Peyer's patch (tissue), 4 donors: ENCODE data around the gene TRIM52. TPM values are rescaled to one million over a fixed set of nuclear protein-coding genes. Genes with fewer than 3 reads are reported as not detected.

Source experiments
- DNase-seq, 3 donors: peaks; one replicate each; pipeline ENCODE4 v3.0.0-alpha.2; 2017 to 2019
- H3K27ac ChIP-seq, 4 donors: fragments of 200-600 bp; sonication (generic); one replicate each; pipeline ENCODE4 v1.5.1; 2016 to 2019
- H3K27me3 ChIP-seq, 2 donors: fragments of 200-600 bp; sonication (generic); one replicate each; pipeline ENCODE4 v1.5.1; 2019
- H3K36me3 ChIP-seq, 3 donors: fragments of 200-600 bp; sonication (generic); one replicate each; pipeline ENCODE4 v1.5.1; 2016 to 2019
- H3K4me1 ChIP-seq, 4 donors: fragments of 200-600 bp; sonication (generic); one replicate each; pipeline ENCODE4 v1.5.1; 2016 to 2019
- H3K4me3 ChIP-seq, 4 donors: fragments of 200-600 bp; sonication (generic); 1 replicate in 3 of 4; 2 replicates in 1 of 4; pipeline ENCODE4 v1.5.1; 2016 to 2019; ENCODE audit warnings: mild to moderate bottlenecking in 1 of 4
- H3K9me3 ChIP-seq, 4 donors: fragments of 200-600 bp; sonication (generic); one replicate each; pipeline ENCODE4 v1.5.1; 2016 to 2019; ENCODE audit warnings: mild to moderate bottlenecking in 1 of 4
- POLR2A ChIP-seq, 2 donors: fragments of 450-650 bp; IDR thresholded peaks; one replicate each; pipeline ENCODE4 v1.5.1; 2017; ENCODE audit warnings: antibody characterized with exemption in 2 of 2, mild to moderate bottlenecking in 2 of 2, moderate library complexity in 2 of 2
- total RNA-seq, 4 donors: library from RNA; depleted of rRNA; stranded (reverse); fragments of >200 nt; gene quantifications; one replicate each; pipeline ENCODE4 v1.1.0, GENCODE V29; 2016
- TF ChIP-seq, protein P1 (sequence below), 6 experiments: fragments of 450-650 bp in 4 of 6; fragments of 200-600 bp in 2 of 6; sonication (generic) in 1 of 6; IDR thresholded peaks; one replicate each; pipeline ENCODE4 v1.5.1; 2017 to 2019; ENCODE audit warnings: antibody characterized with exemption in 6 of 6, mild to moderate bottlenecking in 3 of 6, moderate library complexity in 1 of 6

Gene TRIM52
- total RNA-seq, 4 donors from 2014 or later: 15.6 to 23.1 (median 20.3) TPM

DNA sequence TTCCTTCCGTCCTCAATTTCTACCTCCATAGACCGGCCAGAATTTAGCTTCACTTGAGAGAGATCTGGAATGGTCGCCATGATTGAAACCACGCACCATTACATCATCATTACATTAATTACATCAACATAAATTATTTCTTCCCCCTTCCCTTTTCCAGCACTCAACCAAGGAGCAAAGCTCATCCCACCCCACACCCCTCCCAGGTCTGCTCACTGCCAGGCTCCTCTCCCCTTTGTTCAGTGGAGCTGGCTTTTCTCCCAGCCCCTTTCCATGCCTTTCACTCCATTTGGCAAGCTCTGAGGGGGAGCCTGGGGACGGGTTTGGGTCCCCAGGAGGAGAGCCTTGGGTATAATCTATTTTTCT, 25.6 kb downstream of the TRIM52 start:
- TF ChIP-seq, protein P1, sequence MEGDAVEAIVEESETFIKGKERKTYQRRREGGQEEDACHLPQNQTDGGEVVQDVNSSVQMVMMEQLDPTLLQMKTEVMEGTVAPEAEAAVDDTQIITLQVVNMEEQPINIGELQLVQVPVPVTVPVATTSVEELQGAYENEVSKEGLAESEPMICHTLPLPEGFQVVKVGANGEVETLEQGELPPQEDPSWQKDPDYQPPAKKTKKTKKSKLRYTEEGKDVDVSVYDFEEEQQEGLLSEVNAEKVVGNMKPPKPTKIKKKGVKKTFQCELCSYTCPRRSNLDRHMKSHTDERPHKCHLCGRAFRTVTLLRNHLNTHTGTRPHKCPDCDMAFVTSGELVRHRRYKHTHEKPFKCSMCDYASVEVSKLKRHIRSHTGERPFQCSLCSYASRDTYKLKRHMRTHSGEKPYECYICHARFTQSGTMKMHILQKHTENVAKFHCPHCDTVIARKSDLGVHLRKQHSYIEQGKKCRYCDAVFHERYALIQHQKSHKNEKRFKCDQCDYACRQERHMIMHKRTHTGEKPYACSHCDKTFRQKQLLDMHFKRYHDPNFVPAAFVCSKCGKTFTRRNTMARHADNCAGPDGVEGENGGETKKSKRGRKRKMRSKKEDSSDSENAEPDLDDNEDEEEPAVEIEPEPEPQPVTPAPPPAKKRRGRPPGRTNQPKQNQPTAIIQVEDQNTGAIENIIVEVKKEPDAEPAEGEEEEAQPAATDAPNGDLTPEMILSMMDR (IDR thresholded peaks at IDR 0.05): no peak
- no peak for TF ChIP-seq POLR2A (IDR thresholded peaks at IDR 0.05)
- Histone ChIP-seq H3K36me3 (peaks cover 0 to 94% (median 9%) of the 10 kb centered on the region in 3 donors), H3K9me3 (no peaks in the 10 kb centered on the region), H3K27me3 (no peaks in the 10 kb centered on the region), H3K4me1 (peaks cover 0 to 6% (median 0%) of the 10 kb centered on the region in 4 donors), H3K27ac (no peak overlapping the region), H3K4me3 (no peak overlapping the region)
- DNase-seq: no peak

- Histone ChIP-seq H3K27ac (no peak overlapping the region), H3K27me3 (no peaks in the 10 kb centered on the region), H3K4me3 (no peak overlapping the region), H3K36me3 (peaks cover 0 to 88% (median 9%) of the 10 kb centered on the region in 3 donors), H3K4me1 (no peaks in the 10 kb centered on the region), H3K9me3 (no peaks in the 10 kb centered on the region)
- no peak for TF ChIP-seq POLR2A (IDR thresholded peaks at IDR 0.05)
- TF ChIP-seq, protein P1 (IDR thresholded peaks at IDR 0.05): no peak
- no peak for DNase-seq
Observed at GRCh38 chr5:181234455-181235306, 26.3 kb downstream of the TRIM52 start.

GRCh38 chr5:181233801-181234454, 27.0 kb downstream of the TRIM52 start:
- no peak overlapping the region for H3K27ac ChIP-seq
- DNase-seq: no peak
- no peaks in the 10 kb centered on the region for H3K9me3 ChIP-seq
- H3K4me3 ChIP-seq: no peak overlapping the region
- peaks cover 0 to 81% (median 9%) of the 10 kb centered on the region in 3 donors for H3K36me3 ChIP-seq
- H3K27me3 ChIP-seq: no peaks in the 10 kb centered on the region
- H3K4me1 ChIP-seq: no peaks in the 10 kb centered on the region
- TF ChIP-seq, protein P1 (IDR thresholded peaks at IDR 0.05): no peak
- TF ChIP-seq POLR2A (IDR thresholded peaks at IDR 0.05): no peak

DNA sequence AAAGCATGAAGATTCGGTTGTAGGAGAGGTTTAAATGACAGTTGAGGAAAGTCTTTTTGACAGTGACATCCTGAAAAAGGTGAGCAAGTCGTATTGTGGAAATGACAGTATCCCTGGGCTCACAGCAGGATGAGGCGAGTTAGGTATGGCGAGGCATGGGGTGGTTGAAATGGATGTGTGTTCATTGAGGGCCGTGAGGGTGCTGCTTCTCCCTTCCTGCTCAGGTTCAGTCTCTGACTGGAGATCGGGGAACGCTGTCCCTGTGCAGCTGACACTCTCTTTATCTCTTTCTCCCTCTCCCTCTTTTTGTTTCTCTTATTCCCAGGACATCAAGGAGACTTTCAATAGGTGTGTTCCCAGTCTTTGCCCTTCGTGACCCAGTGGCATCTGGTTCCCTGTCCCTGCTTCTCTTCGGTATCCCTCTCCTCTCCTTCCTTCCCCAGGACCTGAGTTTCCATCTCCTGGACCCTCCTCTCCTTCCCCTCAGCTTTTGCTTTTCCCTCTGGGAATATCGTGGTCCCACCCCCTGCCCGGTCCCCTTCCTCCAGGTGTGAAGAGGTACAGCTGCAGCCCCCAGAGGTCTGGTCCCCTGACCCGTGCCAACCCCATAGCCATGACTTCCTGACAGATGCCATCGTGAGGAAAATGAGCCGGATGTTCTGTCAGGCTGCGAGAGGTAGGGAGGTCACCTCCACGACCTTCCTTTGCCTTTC, 27.7 kb downstream of the TRIM52 start:
- H3K36me3 ChIP-seq: peaks cover 0 to 74% (median 9%) of the 10 kb centered on the region in 3 donors

DNA sequence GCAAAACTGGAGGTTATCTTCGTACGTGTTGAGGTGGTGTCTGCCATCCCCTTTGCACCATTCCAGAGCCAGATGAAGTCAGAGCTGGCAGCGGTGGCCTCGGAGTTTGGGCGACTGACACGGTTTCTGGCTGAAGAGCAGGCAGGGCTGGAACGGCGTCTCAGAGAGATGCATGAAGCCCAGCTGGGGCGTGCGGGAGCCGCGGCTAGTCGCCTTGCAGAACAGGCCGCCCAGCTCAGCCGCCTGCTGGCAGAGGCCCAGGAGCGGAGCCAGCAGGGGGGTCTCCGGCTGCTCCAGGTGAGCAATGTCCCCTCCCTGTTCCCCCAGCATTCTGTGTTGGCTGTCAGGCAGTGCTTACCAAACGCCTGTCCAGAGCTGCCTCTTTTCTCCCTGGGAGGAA, 28.4 kb downstream of the TRIM52 start:
- Histone ChIP-seq H3K36me3 (peaks cover 0 to 67% (median 7%) of the 10 kb centered on the region in 3 donors), H3K27me3 (no peaks in the 10 kb centered on the region), H3K27ac (no peak overlapping the region), H3K9me3 (no peaks in the 10 kb centered on the region), H3K4me1 (no peaks in the 10 kb centered on the region), H3K4me3 (no peak overlapping the region)
- DNase-seq: no peak
- TF ChIP-seq, protein P1 (IDR thresholded peaks at IDR 0.05): no peak
- TF ChIP-seq POLR2A (IDR thresholded peaks at IDR 0.05): no peak

More for the DNA sequence above, 27.7 kb downstream of the TRIM52 start:
- TF ChIP-seq POLR2A (IDR thresholded peaks at IDR 0.05): no peak
- TF ChIP-seq, protein P1 (IDR thresholded peaks at IDR 0.05): no peak
- no peaks in the 10 kb centered on the region for H3K4me1 ChIP-seq
- H3K4me3 ChIP-seq: no peak overlapping the region
- no peaks in the 10 kb centered on the region for H3K9me3 ChIP-seq
- no peak for DNase-seq
- no peaks in the 10 kb centered on the region for H3K27me3 ChIP-seq
- H3K27ac ChIP-seq: no peak overlapping the region
